ENCODE results near the gene TPGS1.

TPGS1 gene

DNA sequence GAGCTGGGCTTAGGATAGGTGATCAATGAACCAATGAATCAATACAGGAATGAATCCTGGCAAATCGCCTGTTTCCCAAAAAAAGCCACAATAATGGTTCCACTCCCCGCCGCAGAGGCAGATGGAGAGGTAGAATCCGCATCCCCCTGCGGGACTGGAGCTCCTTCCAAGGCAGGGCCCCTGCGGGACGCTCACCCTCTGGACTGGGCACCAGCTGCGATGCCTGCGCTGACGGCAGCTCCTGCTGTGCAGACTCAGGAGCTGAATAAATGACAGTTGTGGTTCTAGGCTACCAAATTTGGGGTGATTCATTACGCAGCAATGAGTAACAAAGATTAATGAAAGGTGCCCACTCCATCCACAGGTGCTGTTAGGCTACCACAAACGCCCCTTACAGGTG, 15.4 kb downstream of the TPGS1 start:
- DNase-seq, result no peak

DNA sequence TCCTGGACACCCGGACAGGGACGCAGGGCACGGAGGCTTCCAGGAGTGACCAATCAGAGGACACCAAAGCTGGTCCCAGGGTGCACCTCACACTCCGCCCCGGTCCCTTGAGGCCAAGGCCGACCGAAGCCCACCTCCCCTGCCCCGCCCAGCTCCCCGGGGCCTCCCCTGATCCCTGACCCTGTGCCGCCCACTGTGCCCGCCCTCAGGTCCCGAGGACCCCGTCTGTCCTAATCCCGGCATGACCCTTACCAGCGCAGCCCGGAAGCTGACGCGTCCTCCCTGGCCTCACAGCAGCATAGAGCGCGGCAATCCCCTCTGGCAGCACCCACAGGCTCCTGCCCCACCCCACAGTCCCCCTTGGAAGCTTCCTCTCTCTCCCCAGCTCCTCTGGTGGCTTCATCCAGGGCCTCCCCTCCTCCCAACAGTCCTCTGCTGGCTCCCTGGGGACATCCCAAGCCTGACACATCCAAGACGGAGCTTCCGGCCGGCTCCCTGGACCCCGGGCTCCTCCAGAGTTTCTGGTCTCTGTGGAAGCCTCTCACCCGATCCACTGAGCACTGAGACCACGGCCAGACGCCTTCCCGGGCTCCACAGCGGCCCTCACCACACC, 16.9 kb downstream of the TPGS1 start:
- DNase-seq, result no peak

DNA sequence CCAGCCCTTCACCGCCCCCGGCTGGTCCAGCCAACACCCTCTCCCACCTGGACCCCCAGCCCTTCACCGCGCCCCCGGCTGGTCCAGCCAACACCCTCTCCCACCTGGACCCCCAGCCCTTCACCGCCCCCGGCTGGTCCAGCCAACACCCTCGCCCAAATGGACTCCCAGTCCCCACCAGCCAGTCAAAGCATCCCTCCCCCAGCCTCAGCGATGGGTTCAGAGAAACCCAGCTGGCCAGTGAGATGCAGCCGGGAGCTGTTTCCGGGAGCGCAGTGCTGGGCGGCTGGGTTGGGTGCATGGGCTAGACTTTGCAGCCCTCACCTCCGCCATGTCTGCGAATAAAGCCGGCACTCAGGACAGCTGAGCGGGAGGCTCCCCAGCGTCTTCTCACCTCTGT, 17.7 kb downstream of the TPGS1 start:
- DNase-seq, result no peak

DNA sequence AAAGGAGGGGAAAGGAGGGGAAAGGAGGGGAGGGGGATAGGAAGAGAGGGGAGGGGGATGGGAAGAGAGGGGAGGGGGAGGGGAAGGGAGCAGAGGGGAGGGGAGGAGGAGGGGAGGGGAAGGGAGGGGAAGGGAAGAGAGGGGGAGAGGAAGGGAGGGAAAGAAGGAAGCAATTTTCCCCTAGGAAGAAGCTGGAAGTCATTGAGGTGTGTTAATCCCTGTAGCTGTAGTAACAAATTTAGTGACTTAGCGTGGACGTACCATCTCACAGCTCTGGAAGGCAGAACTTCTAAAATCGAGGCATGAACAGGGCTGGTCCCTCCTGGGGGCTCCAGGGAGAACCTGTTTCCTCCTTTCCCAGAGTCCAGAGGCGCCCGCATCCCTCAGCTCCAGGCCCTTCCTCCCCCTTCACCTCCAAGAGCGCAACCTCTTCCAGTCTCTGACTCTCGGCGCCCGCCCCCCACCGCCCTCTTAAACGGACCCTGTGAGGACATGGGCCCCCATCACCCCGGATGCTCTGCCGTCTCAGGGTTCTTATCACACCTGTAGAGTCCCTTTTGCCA, 18.6 kb downstream of the TPGS1 start:
- no peak for DNase-seq

DNA sequence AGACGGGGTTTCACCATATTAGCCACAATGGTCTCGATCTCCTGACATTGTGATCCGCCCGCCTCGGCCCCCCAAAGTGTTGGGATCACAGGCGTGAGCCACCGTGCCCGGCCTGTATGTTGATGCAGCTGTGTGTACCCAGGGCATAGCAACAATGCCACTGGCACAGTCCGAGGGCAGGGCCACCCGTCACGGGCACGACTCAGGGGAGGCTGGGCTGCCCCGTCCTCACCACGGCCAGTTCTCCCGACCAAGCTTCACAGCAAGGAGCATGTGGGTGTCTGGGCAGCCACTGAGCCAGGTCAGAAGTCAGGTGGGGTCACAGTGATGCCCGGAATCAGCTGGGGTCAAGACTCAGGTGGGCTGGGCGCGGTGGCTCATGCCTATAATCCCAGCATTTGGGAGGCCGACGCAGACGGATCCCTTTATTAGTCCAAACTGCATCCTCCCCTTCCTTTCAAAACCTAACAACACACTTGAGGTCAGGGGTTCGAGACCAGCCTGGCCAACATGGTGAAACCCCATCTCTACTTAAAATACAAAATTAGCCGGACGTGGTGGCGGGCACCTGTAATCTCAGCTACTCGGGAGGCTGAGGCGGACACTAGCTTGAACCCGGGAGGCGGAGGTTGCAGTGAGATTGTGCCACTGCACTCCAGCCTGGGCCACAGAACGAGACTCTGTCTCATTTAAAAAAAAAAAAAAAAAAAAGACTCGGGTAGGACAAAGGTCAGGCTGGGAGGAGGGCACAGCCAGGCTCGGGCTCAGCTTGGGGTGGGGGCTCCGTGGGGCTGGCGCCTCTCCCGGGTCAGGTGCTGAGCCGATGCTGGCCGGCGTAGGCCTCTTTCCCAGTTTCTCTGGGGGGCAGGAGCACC, 23.1 kb downstream of the TPGS1 start:
- DNase-seq, result no peak

DNA sequence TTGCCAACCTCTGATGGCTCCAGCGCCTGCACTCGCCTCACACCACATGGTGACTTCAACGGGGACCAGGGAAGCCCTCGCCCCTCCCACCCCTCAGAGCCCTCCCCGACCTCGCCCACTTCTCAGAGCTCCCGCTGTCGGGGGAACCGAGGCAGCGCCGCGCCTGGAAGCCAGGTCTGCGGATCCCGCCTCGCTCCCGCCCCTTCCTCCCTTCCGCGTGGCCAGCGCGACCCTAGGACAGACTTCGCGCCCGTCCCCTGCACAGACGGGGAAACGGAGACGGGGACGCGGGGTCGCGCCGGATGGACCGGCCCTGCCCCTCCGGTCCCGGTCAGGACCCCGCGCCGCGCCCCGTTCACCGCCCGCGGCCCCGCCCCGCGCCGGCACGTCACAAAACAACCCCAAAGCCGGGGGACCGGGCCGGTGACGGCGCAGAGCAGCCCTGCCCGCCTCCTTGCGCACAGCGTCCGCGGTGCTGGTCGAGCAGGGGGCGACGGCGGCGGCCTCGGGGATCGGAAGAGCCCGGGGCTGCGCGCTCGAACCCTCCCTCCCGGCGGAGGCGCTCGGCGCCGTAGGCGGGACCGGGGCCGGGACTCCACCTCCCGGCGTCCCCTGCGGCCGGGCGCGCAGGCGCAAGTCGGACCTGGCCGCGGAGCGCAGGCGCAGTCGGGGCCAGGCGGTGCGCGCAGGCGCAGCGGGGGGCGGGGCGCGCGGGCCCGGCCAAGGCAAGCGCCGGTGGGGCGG, 23.9 kb downstream of the TPGS1 start:
- peak; percentile 88 for DNase-seq

DNA sequence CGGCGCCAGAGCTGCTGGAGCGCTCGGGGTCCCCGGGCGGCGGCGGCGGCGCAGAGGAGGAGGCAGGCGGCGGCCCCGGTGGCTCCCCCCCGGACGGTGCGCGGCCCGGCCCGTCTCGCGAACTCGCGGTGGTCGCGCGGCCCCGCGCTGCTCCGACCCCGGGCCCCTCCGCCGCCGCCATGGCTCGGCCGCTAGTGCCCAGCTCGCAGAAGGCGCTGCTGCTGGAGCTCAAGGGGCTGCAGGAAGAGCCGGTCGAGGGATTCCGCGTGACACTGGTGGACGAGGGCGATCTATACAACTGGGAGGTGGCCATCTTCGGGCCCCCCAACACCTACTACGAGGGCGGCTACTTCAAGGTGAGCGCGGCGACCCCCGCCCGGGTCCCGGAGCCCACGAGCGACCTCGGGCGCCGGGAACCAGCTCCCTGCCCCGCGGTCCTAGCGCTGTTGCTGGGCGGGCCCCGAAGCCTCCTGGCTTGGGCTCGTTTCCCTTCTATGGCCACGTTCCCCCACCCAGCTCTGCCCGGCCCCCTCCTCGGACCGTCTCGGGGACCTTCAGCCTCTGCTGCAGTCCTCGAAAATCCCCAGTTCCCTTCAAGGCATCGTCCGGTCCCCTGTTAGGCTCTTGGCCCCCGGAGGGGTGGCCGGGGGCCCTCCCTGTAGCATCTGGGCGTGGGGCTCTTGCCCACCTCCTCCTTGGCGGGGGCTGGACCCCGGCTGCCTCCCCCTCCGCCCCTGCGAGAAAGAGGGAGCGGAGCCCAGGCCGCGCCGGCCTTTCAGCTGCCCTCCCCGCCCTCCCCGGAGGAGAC, 24.7 kb downstream of the TPGS1 start, which contains the start of gene CDC34:
Gene CDC34 (plus strand): TSS at position 8 of the 808 bp plus-strand sequence. CDS start 172 bp downstream, at position 180.
- DNase-seq, result no peak

DNA sequence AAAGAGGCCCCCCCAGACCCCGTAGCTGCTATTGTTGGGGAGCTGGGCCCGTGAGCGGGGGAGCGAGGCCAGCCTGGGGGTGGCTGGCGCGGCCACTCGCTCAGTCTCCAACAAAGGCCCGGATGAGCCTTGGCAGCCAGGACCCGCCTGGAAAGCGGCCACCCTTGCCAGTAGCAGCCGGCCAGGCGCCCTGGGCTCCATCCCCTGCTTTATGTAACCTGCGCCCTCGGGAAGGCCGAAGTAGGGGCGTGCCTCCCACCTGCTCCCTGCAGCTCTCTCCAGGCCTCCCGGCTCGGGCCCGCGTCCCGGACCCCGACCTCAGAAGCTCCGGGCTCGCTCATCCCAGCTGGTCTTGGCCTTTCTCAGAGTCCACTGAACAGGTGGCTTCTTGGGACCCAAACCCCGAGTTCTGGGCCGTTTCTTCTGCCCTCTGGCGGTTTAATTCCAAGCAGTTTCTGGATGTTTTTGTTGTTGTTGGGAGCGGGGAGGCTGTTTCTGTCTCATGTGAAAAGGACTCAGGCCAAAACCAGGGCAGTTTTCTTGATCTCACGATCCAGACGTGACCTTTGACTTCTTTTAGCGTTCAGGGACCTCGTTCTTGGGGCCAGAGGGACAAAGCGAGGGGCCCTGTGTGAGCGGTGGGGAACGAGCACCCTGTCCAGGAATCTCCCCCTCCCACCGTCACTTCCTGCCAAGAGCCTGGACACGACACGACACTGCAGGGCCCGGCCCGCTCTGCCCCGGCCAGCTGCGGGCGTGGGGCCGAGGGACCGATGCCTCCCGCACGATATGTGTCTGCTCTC, 25.5 kb downstream of the TPGS1 start:
- DNase-seq, result peak; percentile 65

DNA sequence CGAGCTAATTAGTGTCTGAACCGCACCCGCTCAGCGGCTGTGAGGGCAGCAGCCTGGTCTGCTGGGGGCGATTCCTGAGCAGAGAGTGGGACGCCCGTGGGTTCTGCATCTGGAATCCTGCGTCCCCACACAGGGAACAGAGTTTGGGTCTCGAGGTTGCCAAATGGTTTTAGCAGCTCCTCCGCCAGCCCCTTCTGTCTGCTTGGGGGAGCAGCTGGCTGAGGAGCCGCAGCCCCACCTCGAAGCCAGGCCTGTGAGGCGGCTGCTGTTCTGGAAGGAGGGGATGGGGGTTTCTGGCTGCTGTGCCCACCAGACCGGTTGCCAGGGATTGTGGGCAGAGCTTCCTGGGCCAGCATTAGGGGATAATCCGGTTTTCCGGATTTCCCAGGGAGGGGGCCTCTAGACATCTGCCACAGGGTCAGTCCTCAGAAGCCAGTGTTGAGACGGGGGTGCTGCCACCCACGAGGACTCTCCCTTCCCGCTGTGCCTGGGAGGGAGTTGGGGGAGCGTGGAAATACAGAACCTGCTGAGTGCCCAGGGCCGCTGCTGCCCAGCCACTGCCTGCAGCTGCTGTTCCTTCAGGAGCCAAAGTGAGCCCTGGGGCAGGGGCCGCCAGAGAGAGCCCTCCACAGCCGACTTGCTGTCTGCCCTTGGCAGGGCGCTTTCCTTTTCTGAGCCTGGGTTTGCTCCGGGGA, 26.2 kb downstream of the TPGS1 start:
- DNase-seq, result no peak

DNA sequence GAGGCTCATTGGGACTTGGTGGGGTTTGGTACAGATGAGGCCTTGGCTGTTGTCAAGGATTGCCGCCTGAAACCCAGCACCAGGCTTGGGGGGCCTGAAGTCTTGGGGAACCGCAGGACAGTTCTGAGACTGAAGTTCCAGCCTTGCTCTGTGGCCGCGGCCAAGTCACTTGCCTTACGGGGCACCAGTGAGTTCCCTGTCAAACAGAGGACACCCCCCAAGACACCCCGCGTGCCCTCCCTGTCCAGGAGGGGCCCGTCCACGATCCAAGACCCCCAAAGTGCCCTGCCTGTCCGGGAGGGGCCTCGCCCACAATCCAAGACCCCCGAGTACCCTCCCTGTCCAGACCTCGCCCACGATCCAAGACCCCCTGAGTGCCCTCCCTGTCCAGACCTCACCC, 26.8 kb downstream of the TPGS1 start:
- DNase-seq, result no peak

DNA sequence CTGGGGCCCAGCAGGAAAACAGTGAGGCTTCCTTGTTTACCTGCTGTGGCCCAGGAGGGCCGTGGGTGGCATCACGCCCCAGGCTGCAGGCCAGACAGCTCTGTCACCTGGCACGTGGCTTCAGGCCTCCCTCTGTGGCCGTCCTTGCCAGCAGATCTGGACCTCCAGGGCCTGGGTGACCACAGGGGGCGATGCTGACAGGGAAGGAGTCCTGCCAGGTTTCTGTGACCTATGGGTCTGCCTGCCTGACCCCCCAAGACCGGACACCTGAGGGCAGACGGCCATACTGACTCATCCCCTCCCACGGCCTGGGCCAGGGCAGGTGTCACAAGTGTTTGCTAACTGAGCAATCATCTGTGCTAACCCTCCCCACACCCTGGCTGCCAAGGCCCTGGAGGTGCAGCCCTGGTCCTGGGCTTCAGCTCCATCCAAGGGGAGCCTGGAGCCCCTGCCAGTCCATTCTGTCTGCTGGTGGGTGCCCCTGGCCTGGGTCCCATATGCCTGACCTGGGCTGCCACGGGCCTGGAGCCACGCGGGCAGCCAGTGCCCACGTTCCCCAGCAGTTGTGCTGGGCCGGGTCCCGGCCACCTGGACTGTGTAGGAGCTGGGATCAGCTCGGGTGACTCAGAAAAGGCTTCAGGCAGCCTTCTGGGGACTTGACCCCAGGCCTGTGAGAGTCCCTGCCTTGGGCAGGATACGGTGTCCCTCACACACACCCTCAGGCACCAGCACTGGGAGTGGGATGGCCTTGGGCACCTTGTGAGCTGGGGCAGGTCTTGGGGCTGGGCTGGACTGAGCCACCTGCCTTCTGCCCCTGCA, 27.9 kb downstream of the TPGS1 start:
- no peak for DNase-seq

DNA sequence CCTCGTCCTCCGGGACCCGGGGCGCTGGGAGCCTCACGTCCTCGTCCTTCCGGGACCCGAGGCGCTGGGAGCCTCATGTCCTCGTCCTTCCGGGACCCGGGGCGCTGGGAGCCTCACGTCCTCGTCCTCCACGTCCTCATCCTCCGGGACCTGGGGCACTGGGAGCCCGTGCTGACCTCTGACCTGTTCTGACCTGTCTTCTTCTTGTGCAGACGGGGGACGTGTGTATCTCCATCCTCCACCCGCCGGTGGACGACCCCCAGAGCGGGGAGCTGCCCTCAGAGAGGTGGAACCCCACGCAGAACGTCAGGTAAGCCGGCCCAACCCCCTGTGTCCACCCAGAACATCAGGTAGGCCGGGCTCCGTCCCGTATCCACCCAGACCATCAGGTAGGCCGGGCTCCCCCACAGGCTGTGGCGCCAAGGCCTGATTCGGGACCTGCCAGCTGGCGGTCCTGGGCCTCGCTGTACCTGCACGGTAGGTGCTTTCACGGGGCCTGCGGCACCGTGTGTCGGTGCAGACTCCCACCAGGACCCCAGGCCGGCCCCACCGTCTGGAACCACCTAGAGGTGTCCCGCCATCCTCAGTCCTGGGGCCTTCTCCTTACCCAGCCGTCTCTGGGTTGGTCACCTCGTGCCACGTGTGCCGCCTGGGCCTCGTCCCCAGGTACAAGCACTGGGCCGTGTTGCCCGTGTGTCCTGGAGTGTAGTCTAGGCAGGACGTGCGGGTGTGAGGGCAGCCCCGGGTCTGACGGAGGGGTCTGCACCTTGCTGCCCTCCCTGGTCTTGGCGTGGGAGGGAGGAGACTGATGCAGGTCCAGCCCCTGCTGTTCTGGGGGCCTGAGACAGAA, 29.0 kb downstream of the TPGS1 start:
- no peak for DNase-seq

DNA sequence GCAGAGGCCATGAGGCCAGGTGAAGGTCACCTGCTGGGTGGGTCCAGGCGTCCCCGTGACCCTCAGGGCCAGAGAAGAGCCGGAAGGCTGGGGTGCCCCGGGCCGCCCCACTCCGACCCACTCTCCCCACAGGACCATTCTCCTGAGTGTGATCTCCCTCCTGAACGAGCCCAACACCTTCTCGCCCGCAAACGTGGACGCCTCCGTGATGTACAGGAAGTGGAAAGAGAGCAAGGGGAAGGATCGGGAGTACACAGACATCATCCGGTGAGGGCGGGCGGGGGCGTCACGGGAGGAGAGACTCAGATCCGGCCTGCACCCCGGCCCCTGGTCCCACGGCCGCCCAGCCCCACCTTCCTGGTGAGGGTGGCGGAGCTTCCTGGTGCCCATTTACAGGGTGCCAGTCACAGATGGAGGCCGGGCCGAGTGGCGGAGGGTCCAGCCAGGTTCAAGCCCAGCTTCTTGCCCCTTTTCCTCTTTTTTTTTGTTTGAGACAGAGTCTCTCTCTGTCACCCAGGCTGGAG, 29.6 kb downstream of the TPGS1 start:
- DNase-seq, result no peak

DNA sequence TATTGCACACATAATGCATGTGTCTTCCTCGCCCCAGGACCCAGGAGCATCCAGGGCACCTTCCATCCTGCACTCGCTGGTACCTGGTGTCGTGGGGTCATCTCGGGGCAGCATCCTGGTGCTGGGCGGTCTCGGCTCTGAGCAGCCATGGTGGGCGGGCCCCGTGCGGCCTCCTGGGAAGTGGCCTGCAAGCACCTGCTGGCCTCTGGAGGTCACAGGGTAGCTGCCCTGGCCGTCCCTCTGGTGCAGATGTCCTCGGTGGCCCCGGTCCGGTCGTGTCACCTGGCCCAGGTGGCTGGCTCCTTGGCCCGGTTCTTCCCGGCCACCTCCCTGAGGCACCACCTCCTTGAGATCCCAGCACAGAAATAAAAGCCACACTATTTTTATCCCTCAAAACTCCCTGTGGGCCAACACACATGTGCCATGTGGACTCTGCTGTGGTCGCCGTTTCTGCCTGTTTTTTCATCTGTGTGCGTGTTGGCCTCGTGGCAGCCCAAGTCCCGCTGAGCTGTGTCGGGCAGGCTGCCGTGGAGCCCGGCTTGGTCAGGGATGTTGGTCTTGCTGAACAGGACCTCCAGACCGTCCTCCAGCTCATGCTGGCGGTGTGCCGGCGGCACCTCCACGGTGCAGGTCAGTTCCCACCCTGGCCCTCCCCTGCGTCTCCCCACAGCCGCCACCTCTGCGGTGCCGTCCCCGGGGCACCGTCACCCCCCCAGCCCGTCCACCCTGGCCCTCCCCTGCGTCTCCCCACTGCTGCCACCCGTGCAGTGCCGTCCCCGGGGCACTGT, 31.5 kb downstream of the TPGS1 start:
- DNase-seq, result no peak

DNA sequence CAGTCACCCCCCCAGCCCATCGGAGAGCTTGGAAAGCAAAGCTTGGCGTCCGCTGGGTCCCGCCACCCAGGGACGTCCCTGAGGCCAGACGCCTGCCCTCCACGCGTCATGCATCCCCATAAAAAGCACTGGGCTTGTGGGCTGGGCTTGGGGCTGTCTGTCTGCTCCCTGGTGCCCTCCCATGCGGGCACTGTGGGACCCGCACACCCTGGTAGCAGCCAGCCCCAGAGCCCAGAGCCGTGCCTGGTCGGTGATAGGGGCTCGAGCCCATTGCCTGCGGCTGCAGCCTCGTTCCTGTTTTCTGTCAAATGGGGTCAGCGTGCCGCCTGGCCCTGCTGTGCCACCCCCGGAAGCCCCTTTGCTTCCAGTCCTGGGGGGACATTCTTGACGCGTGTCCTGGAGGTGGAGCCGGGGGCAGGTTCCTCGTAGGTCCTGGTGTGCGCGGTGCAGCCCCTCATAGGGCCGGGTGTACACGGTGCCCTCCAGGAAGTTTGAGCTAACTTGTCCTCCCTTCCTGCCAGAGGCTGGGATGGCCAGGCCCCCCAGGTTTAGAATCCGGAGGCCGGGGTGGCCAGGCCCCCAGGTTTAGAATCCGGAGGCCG, 32.2 kb downstream of the TPGS1 start:
- DNase-seq, result no peak

DNA sequence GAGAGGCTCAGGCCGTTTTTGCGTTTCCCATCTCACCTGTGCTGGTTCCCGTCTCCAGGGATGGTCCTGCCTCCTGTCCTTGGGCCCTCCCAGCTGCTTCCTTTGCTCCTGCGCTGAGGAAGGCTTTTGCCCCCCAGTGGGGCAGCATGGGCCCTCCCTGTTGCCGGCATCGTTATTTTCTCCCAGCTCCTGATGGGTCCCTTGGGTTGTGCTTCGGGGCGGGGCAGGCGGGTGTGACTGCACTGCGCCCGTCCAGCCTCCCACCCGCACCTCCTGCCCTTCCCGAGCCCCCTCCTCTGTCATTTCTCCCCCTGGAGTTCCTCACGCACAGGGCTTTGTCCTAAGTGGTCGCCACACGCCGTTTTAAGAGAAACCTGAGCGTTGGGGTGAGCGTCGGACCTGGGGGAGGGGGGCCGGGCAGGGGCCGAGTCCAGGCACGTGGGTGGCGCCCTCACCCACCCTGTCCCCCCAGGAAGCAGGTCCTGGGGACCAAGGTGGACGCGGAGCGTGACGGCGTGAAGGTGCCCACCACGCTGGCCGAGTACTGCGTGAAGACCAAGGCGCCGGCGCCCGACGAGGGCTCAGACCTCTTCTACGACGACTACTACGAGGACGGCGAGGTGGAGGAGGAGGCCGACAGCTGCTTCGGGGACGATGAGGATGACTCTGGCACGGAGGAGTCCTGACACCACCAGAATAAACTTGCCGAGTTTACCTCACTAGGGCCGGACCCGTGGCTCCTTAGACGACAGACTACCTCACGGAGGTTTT, 33.8 kb downstream of the TPGS1 start:
- no peak for DNase-seq

DNA sequence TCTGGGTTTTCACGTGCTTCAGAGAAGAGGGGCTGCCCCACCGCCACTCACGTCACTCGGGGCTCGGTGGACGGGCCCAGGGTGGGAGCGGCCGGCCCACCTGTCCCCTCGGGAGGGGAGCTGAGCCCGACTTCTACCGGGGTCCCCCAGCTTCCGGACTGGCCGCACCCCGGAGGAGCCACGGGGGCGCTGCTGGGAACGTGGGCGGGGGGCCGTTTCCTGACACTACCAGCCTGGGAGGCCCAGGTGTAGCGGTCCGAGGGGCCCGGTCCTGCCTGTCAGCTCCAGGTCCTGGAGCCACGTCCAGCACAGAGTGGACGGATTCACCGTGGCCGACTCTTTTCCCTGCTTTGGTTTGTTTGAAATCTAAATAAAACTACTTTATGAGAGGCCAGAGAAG, 34.4 kb downstream of the TPGS1 start:
- DNase-seq, result no peak

Measured in CD4-positive, alpha-beta T cell treated with Interleukin-17A for 1 hour (primary cell).